ENCODE results near the gene INAVA.
"Not testable (repeated sequence)": the region's sequence is repeated elsewhere in the genome, so short reads cannot be mapped to it uniquely, and the experiment has no call there.

Gene INAVA

GRCh38 chr1:200899954-200900867, 5.5 kb downstream of the INAVA start:
- no peak for DNase-seq

DNA sequence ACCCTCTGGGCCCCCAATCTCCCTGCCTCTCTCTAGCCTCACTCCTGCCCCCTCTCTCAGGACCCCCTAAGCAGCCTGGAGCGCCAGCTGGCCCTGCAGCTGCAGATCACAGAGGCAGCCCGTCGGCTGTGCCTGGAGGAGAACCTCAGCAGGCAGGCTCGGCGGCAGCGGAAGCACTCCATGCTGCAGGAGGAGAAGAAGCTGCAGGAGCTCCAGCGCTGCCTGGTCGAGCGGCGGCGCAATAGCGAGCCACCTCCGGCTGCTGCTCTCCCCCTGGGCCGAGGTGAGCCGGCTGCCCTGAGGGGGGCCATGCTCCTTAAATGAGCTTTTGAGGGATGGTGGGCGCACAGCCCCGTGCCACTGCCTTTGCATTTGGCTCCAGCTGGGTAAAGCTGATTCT, 6.2 kb downstream of the INAVA start:
- DNase-seq = no peak

DNA sequence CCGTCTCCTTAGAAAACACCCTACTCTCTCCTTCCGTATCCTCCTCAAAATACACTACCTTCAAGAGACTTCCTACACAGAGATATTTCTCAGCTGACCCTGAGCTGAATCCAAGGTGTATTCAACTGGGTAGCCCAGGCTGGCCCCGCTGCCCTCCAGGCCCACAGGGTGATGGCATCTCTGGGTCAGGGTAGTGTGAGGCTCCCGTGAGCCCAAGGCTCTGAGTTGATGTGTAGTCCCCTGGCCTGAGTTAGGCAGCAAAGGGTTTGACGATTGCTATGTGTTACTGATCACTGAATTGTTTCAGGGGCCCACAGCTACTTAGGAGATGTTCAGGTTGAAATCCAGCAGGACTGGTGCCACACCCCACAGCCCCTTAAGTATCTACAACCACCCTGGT, 6.7 kb downstream of the INAVA start:
- DNase-seq = no peak

DNA sequence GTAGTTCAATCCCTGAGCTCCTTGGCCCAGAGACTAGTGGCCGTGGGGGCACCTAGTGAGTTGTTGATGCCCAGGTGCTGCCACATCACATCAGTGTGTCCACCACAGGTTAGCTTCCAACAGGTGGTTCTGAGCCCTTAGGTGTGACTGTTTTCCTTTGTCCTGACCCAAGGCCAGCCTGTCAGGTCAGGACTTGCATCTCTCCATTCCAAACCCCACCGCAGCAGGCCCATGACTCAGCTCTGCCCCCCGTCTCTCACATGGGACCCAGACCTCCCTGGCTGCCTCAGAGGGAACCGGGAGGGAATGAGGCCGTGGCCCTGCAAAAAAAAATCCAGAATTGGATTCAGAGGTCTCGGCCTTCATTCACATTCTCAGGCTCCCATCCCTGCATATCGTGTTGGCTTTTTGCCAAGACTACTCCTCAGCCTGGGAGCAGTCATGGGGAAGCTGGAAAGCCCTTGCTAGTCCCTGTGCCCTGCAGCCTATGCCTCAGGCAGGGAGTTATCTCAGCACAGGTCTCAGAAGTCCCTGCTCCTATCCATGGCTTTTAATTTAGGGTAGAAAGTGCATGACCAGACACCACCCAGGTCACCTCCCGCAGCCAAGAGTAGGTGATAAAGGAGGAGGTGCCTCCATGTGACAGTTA, 7.2 kb downstream of the INAVA start:
- no peak for DNase-seq

DNA sequence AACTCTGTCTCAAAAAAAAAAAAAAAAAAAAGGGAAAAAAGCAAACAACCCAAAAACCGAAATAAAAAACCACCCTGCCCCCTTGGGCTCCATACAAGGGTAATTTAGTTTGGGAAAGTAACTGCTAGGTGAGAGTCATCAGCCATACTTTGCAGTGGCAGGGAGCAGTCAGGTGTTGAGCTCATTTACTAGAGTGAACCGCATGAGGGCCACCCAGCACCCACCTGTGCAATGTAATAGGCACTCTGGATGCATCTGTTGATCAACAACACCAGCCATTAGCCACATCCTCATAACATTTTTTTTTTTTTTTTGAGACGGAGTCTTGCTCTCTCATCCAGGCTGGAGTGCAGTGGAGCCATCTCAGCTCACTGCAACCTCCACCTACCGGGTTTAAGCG, 9.1 kb downstream of the INAVA start:
- no peak for DNase-seq

- no peak for DNase-seq
Measured at GRCh38 chr1:200904772-200905171, 10.1 kb downstream of the INAVA start.

DNA sequence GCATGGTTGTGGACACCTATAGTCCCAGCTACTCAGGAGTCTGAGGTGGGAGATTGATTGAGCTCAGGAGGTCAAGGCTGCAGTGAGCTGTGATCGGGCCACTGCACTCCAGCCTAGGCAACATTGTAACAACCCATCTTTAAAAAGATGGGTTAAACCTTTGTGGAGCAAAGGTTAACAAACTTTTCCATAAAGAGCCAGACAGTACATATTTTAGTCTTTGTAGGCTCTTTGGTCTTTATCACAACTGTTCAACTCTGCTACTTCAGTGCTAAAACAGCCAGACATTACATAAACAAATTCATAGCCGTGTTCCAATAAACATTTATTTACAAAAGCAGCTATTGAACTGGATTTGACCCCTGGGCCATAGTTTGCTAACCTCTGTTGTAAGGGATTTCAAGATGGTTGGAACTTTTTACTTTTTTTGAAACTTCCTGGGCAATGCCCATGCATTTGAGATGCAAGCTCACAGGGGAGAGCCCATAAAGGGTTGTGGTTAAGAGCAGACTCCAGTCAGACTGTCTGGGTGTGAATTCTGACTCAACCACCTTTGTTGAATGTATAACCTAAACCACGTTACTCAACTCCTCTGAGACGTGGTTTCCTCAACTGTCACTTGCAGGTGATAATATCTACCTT, 10.8 kb downstream of the INAVA start:
- peak; percentile 84 for DNase-seq

DNA sequence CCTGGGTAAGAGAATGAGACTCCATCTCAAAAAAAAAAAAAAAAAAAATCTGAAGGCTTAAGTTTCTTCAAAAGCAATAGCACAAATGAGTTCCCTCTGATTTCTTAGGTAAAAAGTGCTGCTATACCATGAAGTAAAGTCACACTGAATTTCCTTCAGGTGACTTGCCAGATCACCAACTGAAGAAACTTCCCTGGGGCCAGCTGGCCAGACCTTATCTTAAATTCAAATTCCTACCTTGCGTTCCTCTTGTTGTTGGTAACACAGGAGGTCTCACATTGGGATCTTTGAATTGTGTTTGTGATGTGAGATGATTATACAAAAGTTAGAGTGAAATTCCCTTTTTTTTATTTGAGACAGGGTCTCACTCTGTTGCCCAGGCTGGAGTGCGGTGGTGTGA, 11.8 kb downstream of the INAVA start:
- no peak for DNase-seq

- peak; percentile 95 for DNase-seq
Measured at GRCh38 chr1:200907611-200908097, 13.0 kb downstream of the INAVA start.

- DNase-seq = no peak
Measured at GRCh38 chr1:200908191-200908868, 13.6 kb downstream of the INAVA start.

DNA sequence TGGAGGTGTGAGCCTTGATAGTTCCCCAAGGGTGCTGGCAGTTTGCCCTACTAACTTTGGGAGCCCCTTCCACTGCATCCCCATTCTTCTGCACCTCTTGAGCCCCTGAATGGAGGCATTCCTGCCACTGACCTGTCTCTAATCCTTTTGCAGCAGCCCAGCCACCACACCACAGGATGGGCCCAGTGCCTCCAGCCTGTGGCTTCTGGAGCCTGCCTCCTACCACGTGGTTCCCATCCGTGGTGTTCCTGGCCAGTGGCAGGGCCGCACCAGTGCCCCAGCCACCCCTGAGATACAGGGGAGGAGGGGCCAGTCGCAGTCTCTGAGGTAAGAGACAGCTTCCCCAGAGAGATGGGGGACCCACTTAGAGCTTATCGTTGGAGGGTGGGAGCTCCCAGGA, 14.4 kb downstream of the INAVA start:
- no peak for DNase-seq

DNA sequence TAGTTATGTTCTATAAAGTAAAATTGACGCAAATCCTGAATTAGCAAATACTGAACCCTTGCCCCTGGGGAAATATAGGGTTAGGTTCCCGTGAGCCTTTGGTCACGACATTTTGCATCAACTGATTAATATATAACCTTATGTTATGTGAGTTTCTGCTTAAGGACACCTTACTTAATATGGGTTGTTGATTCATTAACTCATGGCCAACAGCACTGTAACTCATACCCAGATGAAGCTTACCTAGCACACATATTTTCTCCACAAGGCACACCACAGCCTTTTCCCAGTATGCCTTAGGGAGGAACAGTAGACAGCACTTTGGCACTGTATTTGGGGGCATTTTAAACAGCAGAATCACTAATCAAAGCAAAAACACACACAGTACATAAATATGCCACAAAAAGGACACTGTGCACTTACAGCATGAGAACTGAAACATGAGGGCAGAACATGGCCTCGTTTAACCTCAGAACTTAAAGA, 15.1 kb downstream of the INAVA start:
- no peak for DNase-seq

DNA sequence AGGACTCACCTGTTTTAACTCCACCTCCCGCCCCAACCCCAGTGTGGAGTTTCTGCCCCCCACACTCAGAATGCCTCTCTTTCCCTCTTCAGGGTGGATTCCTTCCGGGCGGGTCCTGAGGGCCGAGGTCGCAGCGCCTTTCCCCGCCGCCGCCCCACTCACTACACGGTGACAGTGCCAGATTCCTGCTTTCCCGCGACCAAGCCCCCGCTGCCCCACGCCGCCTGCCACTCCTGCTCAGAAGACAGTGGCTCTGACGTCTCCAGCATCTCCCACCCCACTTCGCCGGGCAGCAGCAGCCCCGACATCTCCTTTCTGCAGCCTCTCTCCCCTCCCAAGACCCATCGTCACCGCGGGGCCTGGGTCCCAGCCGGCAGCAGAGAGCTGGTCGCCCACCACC, 16.7 kb downstream of the INAVA start:
- DNase-seq = no peak

GRCh38 chr1:200911936-200912335, 17.2 kb downstream of the INAVA start:
- not testable (repeated sequence) for DNase-seq

DNA sequence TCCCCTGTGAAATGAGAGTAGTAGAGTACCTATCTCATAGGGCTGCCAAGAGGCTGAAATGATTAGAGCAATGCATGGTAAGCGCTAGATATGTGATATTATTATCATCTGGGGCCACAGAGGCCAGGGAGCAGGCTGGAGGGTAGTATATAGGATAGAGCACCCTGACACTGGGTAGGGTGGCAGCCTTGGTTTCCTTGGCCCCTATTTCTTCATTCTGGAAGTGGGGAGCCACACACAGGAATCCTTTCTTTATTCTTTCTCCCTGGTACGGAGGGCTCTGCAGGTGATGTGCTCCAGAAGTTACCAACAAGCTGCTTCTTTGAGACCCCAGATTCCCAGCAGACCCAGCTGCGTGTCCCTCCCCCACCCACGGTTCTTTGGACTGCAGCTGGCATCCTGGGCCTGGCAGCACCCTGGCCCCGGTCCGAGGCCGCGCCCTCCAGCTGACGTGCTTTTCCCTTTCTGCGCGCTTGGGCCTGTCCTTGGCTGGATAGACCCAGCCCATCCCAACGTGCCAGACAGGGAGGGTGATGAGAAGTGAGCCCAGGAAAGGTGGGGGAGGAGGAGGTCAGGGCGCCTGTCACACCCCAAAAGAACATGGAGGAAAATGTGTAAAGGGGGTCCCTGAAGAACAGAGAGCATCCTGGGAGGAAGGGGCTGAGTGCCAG, 18.2 kb downstream of the INAVA start:
- no peak for DNase-seq

DNA sequence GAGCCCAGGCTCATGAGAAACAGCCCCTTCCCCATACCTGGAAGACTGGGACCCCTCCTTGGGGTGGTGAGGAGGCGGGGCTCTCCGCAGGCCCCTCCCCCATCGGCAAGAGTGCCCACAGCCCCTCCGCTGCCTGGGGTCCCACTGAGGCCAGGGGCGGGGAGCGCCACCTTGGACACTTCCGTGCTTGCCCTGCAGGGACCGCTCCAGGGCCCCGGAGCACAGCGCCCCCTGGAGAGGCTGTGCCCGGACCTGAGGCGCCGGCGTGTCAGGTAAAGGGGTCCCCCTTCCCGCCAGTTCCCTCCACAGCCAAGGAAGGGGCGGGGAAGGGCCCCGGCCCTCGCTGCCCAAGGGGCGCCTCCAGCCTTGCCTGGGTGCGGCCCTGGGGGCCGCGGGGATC, 21.5 kb downstream of the INAVA start:
- DNase-seq = no peak

- no peak for DNase-seq
Measured at GRCh38 chr1:200916681-200917080, 22.0 kb downstream of the INAVA start.

DNA sequence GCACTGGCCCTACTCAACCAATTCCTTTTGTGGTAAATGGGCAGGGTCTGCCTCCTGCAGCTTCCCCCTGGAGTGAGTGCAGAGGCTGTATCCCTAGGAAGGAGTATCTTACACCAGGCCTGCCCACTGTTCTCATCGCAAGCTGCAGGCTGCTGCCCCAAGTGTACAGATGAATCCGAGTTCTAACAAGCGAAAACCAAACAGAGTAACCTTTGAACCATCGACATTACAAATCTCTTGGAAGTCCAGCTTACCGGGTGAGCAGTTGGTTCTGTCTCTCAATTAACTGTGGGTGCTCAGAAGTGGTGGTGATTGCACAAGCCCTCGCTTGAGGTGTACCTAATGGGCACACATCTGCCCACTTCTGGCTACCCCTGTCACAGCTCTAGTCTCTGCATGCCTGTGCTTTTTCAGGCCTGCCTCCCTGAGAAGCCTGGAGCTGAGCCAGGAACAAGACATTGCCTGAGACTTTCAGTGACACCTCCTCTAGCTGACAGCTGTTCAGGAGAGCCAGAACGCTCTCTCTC, 22.7 kb downstream of the INAVA start:
- no peak for DNase-seq

DNA sequence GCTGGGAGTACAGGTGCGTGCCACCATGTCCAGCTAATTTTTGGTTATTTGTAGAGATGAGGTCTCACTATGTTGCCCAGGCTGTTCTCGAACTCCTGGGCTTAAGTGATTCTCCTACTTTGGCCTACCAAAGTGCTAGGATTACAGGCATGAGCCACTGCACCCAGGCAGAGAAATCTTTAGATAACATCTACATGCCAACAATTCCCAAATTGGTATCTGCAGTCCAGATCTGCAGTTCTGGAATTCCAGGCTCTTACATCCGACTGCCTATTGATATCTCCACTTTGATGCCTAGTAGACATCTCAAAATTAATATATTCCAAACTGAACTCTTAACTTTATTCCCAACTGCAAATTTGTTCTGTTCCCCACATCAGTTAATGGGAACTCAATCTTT, 23.3 kb downstream of the INAVA start:
- DNase-seq = no peak

- DNase-seq = no peak
Measured at GRCh38 chr1:200919386-200919785, 24.7 kb downstream of the INAVA start.

DNA sequence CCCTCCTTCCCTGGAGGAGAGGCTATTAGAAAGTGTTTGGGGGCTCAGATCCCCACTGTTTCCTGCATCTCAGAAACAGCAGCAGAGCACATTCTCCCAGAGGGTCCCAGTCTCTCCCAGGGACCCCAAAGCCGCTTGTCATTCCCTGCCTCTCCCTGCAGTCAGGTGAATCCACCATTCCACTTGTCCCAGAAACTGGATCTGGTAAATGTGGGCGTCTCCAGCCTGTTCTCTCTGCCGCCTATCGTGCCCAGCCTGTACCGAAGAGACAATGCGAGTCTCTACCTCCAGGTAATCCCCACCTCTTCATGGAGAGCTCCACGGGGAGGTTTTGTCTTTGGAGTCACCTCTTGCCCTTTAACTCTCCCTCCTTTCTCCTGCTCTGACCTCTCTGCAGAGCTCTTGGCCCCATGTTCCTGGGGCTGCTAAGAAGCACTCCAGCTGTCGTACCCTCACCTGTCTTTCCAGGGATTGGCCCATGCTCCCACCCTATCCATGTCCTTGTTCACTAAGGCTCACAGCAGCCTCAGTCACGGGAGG, 26.9 kb downstream of the INAVA start:
- no peak for DNase-seq

- no peak for DNase-seq
Measured at GRCh38 chr1:200922406-200922805, 27.7 kb downstream of the INAVA start.

Data from GF-D8 (cell line).